Sigmoid colon (tissue), 4 donors: ENCODE results near the gene ECE1.

Experiments used
- EP300 ChIP-seq, 4 donors: sonication (generic); formaldehyde crosslinking; IDR thresholded peaks; one replicate each; pipeline ENCODE4 v1.6.1; 2017; ENCODE audit warnings: antibody characterized with exemption in 4 of 4
- POLR2A ChIP-seq, 2 donors: fragments of 450-650 bp; IDR thresholded peaks; one replicate each; pipeline ENCODE4 v1.6.1; 2016; ENCODE audit warnings: antibody characterized with exemption in 2 of 2, mild to moderate bottlenecking in 2 of 2, moderate library complexity in 2 of 2
- TF ChIP-seq, protein P1 (sequence below), 4 experiments: fragments of 450-650 bp in 3 of 4; fragments of 200-600 bp in 1 of 4; IDR thresholded peaks; one replicate each; pipeline ENCODE4 v1.5.1; 2016 to 2019; ENCODE audit warnings: antibody characterized with exemption in 4 of 4, mild to moderate bottlenecking in 3 of 4, moderate library complexity in 2 of 4

- TF ChIP-seq, protein P1, sequence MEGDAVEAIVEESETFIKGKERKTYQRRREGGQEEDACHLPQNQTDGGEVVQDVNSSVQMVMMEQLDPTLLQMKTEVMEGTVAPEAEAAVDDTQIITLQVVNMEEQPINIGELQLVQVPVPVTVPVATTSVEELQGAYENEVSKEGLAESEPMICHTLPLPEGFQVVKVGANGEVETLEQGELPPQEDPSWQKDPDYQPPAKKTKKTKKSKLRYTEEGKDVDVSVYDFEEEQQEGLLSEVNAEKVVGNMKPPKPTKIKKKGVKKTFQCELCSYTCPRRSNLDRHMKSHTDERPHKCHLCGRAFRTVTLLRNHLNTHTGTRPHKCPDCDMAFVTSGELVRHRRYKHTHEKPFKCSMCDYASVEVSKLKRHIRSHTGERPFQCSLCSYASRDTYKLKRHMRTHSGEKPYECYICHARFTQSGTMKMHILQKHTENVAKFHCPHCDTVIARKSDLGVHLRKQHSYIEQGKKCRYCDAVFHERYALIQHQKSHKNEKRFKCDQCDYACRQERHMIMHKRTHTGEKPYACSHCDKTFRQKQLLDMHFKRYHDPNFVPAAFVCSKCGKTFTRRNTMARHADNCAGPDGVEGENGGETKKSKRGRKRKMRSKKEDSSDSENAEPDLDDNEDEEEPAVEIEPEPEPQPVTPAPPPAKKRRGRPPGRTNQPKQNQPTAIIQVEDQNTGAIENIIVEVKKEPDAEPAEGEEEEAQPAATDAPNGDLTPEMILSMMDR (IDR thresholded peaks at IDR 0.05) = no peak
- TF ChIP-seq POLR2A (IDR thresholded peaks at IDR 0.05) (no peak), EP300 (IDR thresholded peaks at IDR 0.05) (no peak)
These were observed 2.3 kb downstream of the ECE1 start for GRCh38 chr1:21287905-21288514.
